Panc1 (cell line): ENCODE measurements around the gene ZNF579. TPM values are rescaled to one million over a fixed set of nuclear protein-coding genes. Genes with fewer than 3 reads are reported as not detected.

Experiments used
- ATAC-seq: fragments of 200-7000 bp; cut with Tn5 transposase; 2 replicates; pipeline ENCODE4 v1.9.1; 2020; ENCODE audit warnings: mild to moderate bottlenecking, moderate library complexity
- BruUV-seq: library from RNA; stranded (reverse); fragments of 400-500 nt; replicated peaks from 2 replicates; lab custom pipeline; 2021; lab: Mats Ljungman, UMichigan
- CTCF ChIA-PET: fragments of 300-600 bp; sonication (Branson Sonifier 250); formaldehyde crosslinking; loops from one replicate; lab custom pipeline; 2022; ENCODE audit warnings: antibody characterized with exemption; lab: Charles Lee
- POLR2A ChIA-PET: fragments of 300-600 bp; sonication (Branson Sonifier 250); formaldehyde crosslinking; loops from one replicate; lab custom pipeline; 2022; ENCODE audit warnings: antibody characterized with exemption; lab: Charles Lee
- DNase-seq: peaks from one replicate; pipeline ENCODE4 v3.0.0-alpha.2; 2010; ENCODE audit warnings: low read depth, low spot score
- H3K27ac ChIP-seq: 2 replicates; pipeline ENCODE4 v1.5.1; 2011; ENCODE audit warnings: mild to moderate bottlenecking, low read length, inconsistent platforms
- H3K27me3 ChIP-seq: fragments of 200-500 bp; sonication (Bioruptor generic); 2 replicates; pipeline ENCODE4 v1.6.0; 2014; ENCODE audit warnings: low read length, inconsistent platforms; ENCODE audit not compliant: control insufficient read depth, insufficient read depth
- H3K36me3 ChIP-seq: fragments of 200-500 bp; sonication (Bioruptor generic); 2 replicates; pipeline ENCODE4 v1.5.1; 2014; ENCODE audit warnings: inconsistent platforms, mild to moderate bottlenecking, low read length, moderate library complexity; ENCODE audit not compliant: control insufficient read depth, insufficient read depth
- H3K4me1 ChIP-seq: 2 replicates; pipeline ENCODE4 v1.5.1; 2011; ENCODE audit warnings: inconsistent platforms, mild to moderate bottlenecking, low read length, moderate library complexity; ENCODE audit not compliant: control insufficient read depth, insufficient read depth
- H3K4me3 ChIP-seq, 2 experiments: 2 replicates each; pipeline ENCODE4 v1.5.1; 2011 to 2012; ENCODE audit warnings: low read depth in 2 of 2, low read length in 2 of 2, mild to moderate bottlenecking in 2 of 2, inconsistent platforms in 1 of 2, moderate library complexity in 1 of 2
- H3K9me3 ChIP-seq: fragments of 200-500 bp; sonication (Bioruptor generic); 2 replicates; pipeline ENCODE4 v1.5.1; 2014; ENCODE audit warnings: low read depth, mild to moderate bottlenecking, inconsistent platforms, low read length, moderate library complexity; ENCODE audit not compliant: control insufficient read depth, insufficient read depth
- CTCF ChIP-seq: fragments of 450-650 bp; IDR thresholded peaks from 2 replicates; pipeline ENCODE4 v1.5.1; 2017; ENCODE audit warnings: mild to moderate bottlenecking
- POLR2AphosphoS5 ChIP-seq: IDR thresholded peaks from 2 replicates; pipeline ENCODE4 v1.6.1; 2012; ENCODE audit warnings: mild to moderate bottlenecking, low read depth, low read length, moderate library complexity
- REST ChIP-seq, 2 experiments: IDR thresholded peaks; 2 replicates each; pipeline ENCODE4 v1.6.1; 2011 to 2012; ENCODE audit warnings: low read depth in 2 of 2, control low read depth in 1 of 2, low read length in 1 of 2, mild to moderate bottlenecking in 1 of 2, moderate library complexity in 1 of 2; ENCODE audit not compliant: insufficient read depth in 1 of 2
- SIN3A ChIP-seq: IDR thresholded peaks from 2 replicates; pipeline ENCODE4 v1.6.1; 2012; ENCODE audit warnings: low read depth, mild to moderate bottlenecking, low read length, moderate library complexity, borderline replicate concordance; ENCODE audit not compliant: insufficient read depth
- TCF7L2 ChIP-seq: IDR thresholded peaks from 2 replicates; pipeline ENCODE4 v1.6.1; 2011; ENCODE audit warnings: mild to moderate bottlenecking, low read depth, low read length, inconsistent platforms
- in situ Hi-C: cut with HindIII; loops from 2 replicates; pipeline ENCODE4 v1.10.0; 2016; ENCODE audit warnings: low sequenced_read_pairs, low pct_unique_long_range_greater_than_20kb
- intact Hi-C: fragments of 100-400 bp; cut with micrococcal nuclease; formaldehyde crosslinking; loops from one replicate; pipeline ENCODE4 v1.10.0; 2022; ENCODE audit not compliant: unreplicated experiment
- total RNA-seq: library from RNA; stranded (reverse); gene quantifications from one replicate; pipeline ENCODE4 v1.2.1, GENCODE V29; 2021; ENCODE audit not compliant: unreplicated experiment

The ZNF579 gene
- total RNA-seq, 1 experiment from 2014 or later, result 39.5 TPM

DNA sequence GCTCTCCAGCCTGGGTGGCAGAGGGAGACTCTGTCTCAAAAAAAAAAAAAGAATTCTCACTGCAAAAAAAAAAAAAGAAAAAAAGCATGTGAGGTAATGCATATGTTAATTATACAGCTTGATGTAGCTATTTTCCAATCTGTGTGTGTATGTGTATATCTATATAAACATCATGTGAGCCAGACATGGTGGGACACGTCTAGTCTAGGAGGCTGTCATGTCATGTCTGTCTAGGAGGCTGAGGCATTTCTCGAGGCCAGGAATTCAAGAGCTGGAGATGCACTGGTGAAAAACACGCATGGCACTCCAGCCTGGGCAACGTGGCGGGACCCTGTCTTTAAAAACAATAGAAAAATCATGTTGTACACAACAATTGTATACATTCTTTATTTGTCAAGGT is 28.4 kb downstream of the ZNF579 start:
- Histone ChIP-seq H3K27ac (no peak overlapping the region), H3K27me3 (no peaks in the 10 kb centered on the region), H3K4me1 (peaks cover 38% of the 10 kb centered on the region), H3K9me3 (no peaks in the 10 kb centered on the region), H3K4me3 (no peak overlapping the region; a peak in 1 of 4 replicates), H3K36me3 (no peaks in the 10 kb centered on the region)
- intact Hi-C loops (no loop called here), in situ Hi-C loops (no loop called here)
- ATAC-seq (no peak), DNase-seq (no peak)
- ChIA-PET CTCF (no interaction called here), POLR2A (interaction anchor here (0.5 kb wide), 1 partner anchor 20 kb away, joined by 6 read pairs; no protein-coding TSS in a partner anchor)
- no peak for TF ChIP-seq CTCF
- no peak for TF ChIP-seq TCF7L2
- TF ChIP-seq REST (IDR thresholded peaks at IDR 0.05; ENCODE audit: insufficient read depth in 1 of 2, low read depth in 2 of 2, low read length in 1 of 2), result no peak
- TF ChIP-seq SIN3A, result no peak
- BruUV-seq, result no TSS peak

GRCh38 chr19:55550321-55550650 is 30.4 kb downstream of the ZNF579 start:
- no peak for TF ChIP-seq TCF7L2
- TF ChIP-seq CTCF, result no peak
- TF ChIP-seq REST (IDR thresholded peaks at IDR 0.05; ENCODE audit: insufficient read depth in 1 of 2, low read depth in 2 of 2, low read length in 1 of 2), result no peak
- no peak for TF ChIP-seq POLR2AphosphoS5
- no peak for TF ChIP-seq SIN3A
- in situ Hi-C loops, result no loop called here
- ChIA-PET POLR2A (no interaction called here), CTCF (no interaction called here)
- Histone ChIP-seq H3K36me3 (no peaks in the 10 kb centered on the region), H3K4me3 (peak overlapping the region; percentile 37 to 48), H3K4me1 (peaks cover 56% of the 10 kb centered on the region), H3K9me3 (no peaks in the 10 kb centered on the region), H3K27me3 (no peaks in the 10 kb centered on the region), H3K27ac (peak overlapping the region; percentile 94)
- intact Hi-C loops, result no loop called here
- no peak for ATAC-seq
- no TSS peak for BruUV-seq
- no peak for DNase-seq
